Neural progenitor cell (in vitro differentiated cells): Measurements from ENCODE around the gene TMEM178B.

Source experiments
- CTCF ChIP-seq: fragments of 200-600 bp; sonication (generic); IDR thresholded peaks from 2 replicates; pipeline ENCODE4 v1.5.1; 2017; ENCODE audit warnings: antibody characterized with exemption, mild to moderate bottlenecking
- EZH2 ChIP-seq: fragments of 200-600 bp; sonication (generic); IDR thresholded peaks from 2 replicates; pipeline ENCODE4 v1.6.1; 2017; ENCODE audit warnings: antibody characterized with exemption, mild to moderate bottlenecking, moderate library complexity
- EZH2phosphoT487 ChIP-seq: fragments of 200-600 bp; sonication (generic); IDR thresholded peaks from 2 replicates; pipeline ENCODE4 v1.6.1; 2017; ENCODE audit warnings: antibody characterized with exemption

- TF ChIP-seq CTCF (no peak), EZH2 (no peak), EZH2phosphoT487 (no peak)
Observed at GRCh38 chr7:141200191-141201108, 126.6 kb downstream of the TMEM178B start.
